IMR-90 (cell line): ENCODE results near the gene OR1K1. TPM values are rescaled to one million over a fixed set of nuclear protein-coding genes. Genes with fewer than 3 reads are reported as not detected.

Source experiments
- ATAC-seq: fragments of 200-7000 bp; cut with Tn5 transposase; 2 replicates; pipeline ENCODE4 v1.9.1; 2020; ENCODE audit warnings: low read depth, mild to moderate bottlenecking, moderate library complexity
- BruUV-seq: library from RNA; stranded (reverse); fragments of 400-500 nt; replicated peaks from 2 replicates; lab custom pipeline; 2021; lab: Mats Ljungman, UMichigan
- CTCF ChIA-PET: fragments of 300-600 bp; formaldehyde crosslinking; extraction: SDS; loops from one replicate; lab custom pipeline; 2021; ENCODE audit warnings: antibody characterized with exemption; lab: Yijun Ruan, JAX
- POLR2A ChIA-PET: fragments of 300-600 bp; sonication (Branson Sonifier 250); formaldehyde crosslinking; loops from one replicate; lab custom pipeline; 2022; ENCODE audit warnings: antibody characterized with exemption; ENCODE audit not compliant: unreplicated experiment; lab: Charles Lee
- DNase-seq: peaks from one replicate; pipeline ENCODE4 v3.0.0; 2013
- H2AFZ ChIP-seq: replicated peaks from 2 replicates; pipeline ENCODE3; 2013; ENCODE audit warnings: low read length, mild to moderate bottlenecking; ENCODE audit not compliant: poor library complexity
- H2AK5ac ChIP-seq: 2 replicates; pipeline ENCODE4 v1.6.1; 2013; ENCODE audit warnings: low read depth, low read length, inconsistent platforms
- H2AK9ac ChIP-seq: replicated peaks from 2 replicates; pipeline ENCODE3; 2013; ENCODE audit warnings: mild to moderate bottlenecking, low read depth, low read length, moderate library complexity; ENCODE audit not compliant: poor library complexity
- H2BK120ac ChIP-seq: 2 replicates; pipeline ENCODE4 v1.6.1; 2013; ENCODE audit warnings: low read depth, low read length, inconsistent platforms
- H2BK15ac ChIP-seq: 3 replicates; pipeline ENCODE4 v1.6.1; 2013; ENCODE audit warnings: low read depth, low read length, inconsistent platforms
- H2BK20ac ChIP-seq: 2 replicates; pipeline ENCODE4 v1.6.1; 2013; ENCODE audit warnings: low read depth, mild to moderate bottlenecking, inconsistent platforms, low read length, moderate library complexity
- H2BK5ac ChIP-seq: 2 replicates; pipeline ENCODE4 v1.6.1; 2013; ENCODE audit warnings: mild to moderate bottlenecking, low read depth, low read length, inconsistent platforms; ENCODE audit not compliant: poor library complexity, severe bottlenecking
- H3K14ac ChIP-seq: replicated peaks from 2 replicates; pipeline ENCODE4 v1.6.1; 2013; ENCODE audit warnings: low read depth, low read length, inconsistent platforms
- H3K18ac ChIP-seq: 2 replicates; pipeline ENCODE4 v1.6.1; 2013; ENCODE audit warnings: low read depth, low read length, control low read depth
- H3K23ac ChIP-seq: 2 replicates; pipeline ENCODE4 v1.6.1; 2013; ENCODE audit warnings: low read depth, low read length, inconsistent platforms
- H3K27ac ChIP-seq: 2 replicates; pipeline ENCODE4 v1.5.1; 2013; ENCODE audit warnings: mild to moderate bottlenecking, control low read depth, low read length; ENCODE audit not compliant: insufficient read depth
- H3K27me3 ChIP-seq: 2 replicates; pipeline ENCODE4 v1.6.1; 2013; ENCODE audit warnings: low read length; ENCODE audit not compliant: control insufficient read depth, insufficient read depth
- H3K36me3 ChIP-seq: 2 replicates; pipeline ENCODE4 v1.6.1; 2013; ENCODE audit warnings: low read length, mixed read lengths; ENCODE audit not compliant: control insufficient read depth, insufficient read depth
- H3K4ac ChIP-seq: 2 replicates; pipeline ENCODE4 v1.6.1; 2013; ENCODE audit warnings: low read depth, low read length, inconsistent platforms
- H3K4me1 ChIP-seq: 2 replicates; pipeline ENCODE4 v1.6.1; 2013; ENCODE audit warnings: low read length, mixed read lengths; ENCODE audit not compliant: control insufficient read depth, insufficient read depth
- H3K4me2 ChIP-seq: 2 replicates; pipeline ENCODE4 v1.6.1; 2013; ENCODE audit warnings: low read depth, mild to moderate bottlenecking, control low read depth, low read length, moderate library complexity
- H3K4me3 ChIP-seq: 2 replicates; pipeline ENCODE4 v1.5.1; 2013; ENCODE audit warnings: low read depth, mild to moderate bottlenecking, control low read depth, low read length, moderate library complexity; ENCODE audit not compliant: insufficient read depth
- H3K56ac ChIP-seq: 2 replicates; pipeline ENCODE4 v1.6.1; 2013; ENCODE audit warnings: low read length, inconsistent platforms; ENCODE audit not compliant: insufficient read depth; ENCODE audit errors: extremely low read depth
- H3K79me1 ChIP-seq, 2 experiments: 2 replicates each; pipeline ENCODE4 v1.6.1; 2013; ENCODE audit warnings: low read length in 2 of 2, inconsistent platforms in 1 of 2, low read depth in 1 of 2
- H3K9ac ChIP-seq: 2 replicates; pipeline ENCODE4 v1.6.1; 2013; ENCODE audit warnings: low read depth, low read length, control low read depth
- H3K9me1 ChIP-seq: 2 replicates; pipeline ENCODE4 v1.6.1; 2013; ENCODE audit warnings: low read length, inconsistent platforms; ENCODE audit not compliant: insufficient read depth
- H3K9me3 ChIP-seq: 2 replicates; pipeline ENCODE4 v1.6.1; 2013; ENCODE audit warnings: low read length; ENCODE audit not compliant: control insufficient read depth, insufficient read depth
- H4K20me1 ChIP-seq: 2 replicates; pipeline ENCODE4 v1.6.1; 2013; ENCODE audit warnings: low read length, inconsistent platforms; ENCODE audit not compliant: insufficient read depth
- H4K5ac ChIP-seq: 2 replicates; pipeline ENCODE4 v1.6.1; 2013; ENCODE audit warnings: mild to moderate bottlenecking, low read depth, low read length, control low read depth
- H4K8ac ChIP-seq, 2 experiments: 2 replicates each; pipeline ENCODE4 v1.6.1; 2013; ENCODE audit warnings: low read depth in 2 of 2, low read length in 2 of 2, control low read depth in 1 of 2, inconsistent platforms in 1 of 2
- H4K91ac ChIP-seq: 2 replicates; pipeline ENCODE4 v1.6.1; 2013; ENCODE audit warnings: low read depth, low read length, inconsistent platforms; ENCODE audit not compliant: insufficient read depth
- BHLHE40 ChIP-seq: fragments of 150-350 bp; IDR thresholded peaks from 2 replicates; pipeline ENCODE4 v1.6.1; 2016; ENCODE audit warnings: mild to moderate bottlenecking, low read depth, low read length
- CEBPB ChIP-seq: IDR thresholded peaks from 2 replicates; pipeline ENCODE4 v1.6.1; 2012; ENCODE audit warnings: low read depth, low read length, improper control_type of control experiment
- CHD1 ChIP-seq: IDR thresholded peaks from 2 replicates; pipeline ENCODE4 v1.6.1; 2012; ENCODE audit warnings: low read depth, low read length, improper control_type of control experiment
- CTCF ChIP-seq: conservative IDR thresholded peaks from 2 replicates; pipeline ENCODE4 v1.5.1; 2012; ENCODE audit warnings: mild to moderate bottlenecking, low read depth, low read length, improper control_type of control experiment
- ELK1 ChIP-seq: fragments of 150-350 bp; IDR thresholded peaks from 2 replicates; pipeline ENCODE4 v1.6.1; 2016; ENCODE audit warnings: low read depth, mild to moderate bottlenecking, low read length, moderate library complexity, borderline replicate concordance
- FOS ChIP-seq: fragments of 150-350 bp; IDR thresholded peaks from 2 replicates; pipeline ENCODE4 v1.6.1; 2016; ENCODE audit warnings: low read depth, low read length
- MAFK ChIP-seq: IDR thresholded peaks from 2 replicates; pipeline ENCODE4 v1.6.1; 2012; ENCODE audit warnings: low read depth, low read length, improper control_type of control experiment
- MAZ ChIP-seq: IDR thresholded peaks from 2 replicates; pipeline ENCODE4 v1.6.1; 2012; ENCODE audit warnings: low read depth, mild to moderate bottlenecking, low read length, improper control_type of control experiment, moderate library complexity, borderline replicate concordance
- MXI1 ChIP-seq: IDR thresholded peaks from 2 replicates; pipeline ENCODE4 v1.6.1; 2012; ENCODE audit warnings: low read depth, mild to moderate bottlenecking, low read length, moderate library complexity, borderline replicate concordance
- NFE2L2 ChIP-seq: fragments of 150-350 bp; IDR thresholded peaks from 2 replicates; pipeline ENCODE4 v1.6.1; 2016; ENCODE audit warnings: low read depth, mild to moderate bottlenecking, low read length
- POLR2A ChIP-seq: IDR thresholded peaks from 2 replicates; pipeline ENCODE4 v1.6.1; 2012; ENCODE audit warnings: mild to moderate bottlenecking, low read depth, low read length
- RAD21 ChIP-seq: IDR thresholded peaks from 2 replicates; pipeline ENCODE4 v1.6.1; 2012; ENCODE audit warnings: low read length, improper control_type of control experiment
- RCOR1 ChIP-seq: IDR thresholded peaks from 2 replicates; pipeline ENCODE4 v1.6.1; 2012; ENCODE audit warnings: mild to moderate bottlenecking, low read length, improper control_type of control experiment; ENCODE audit not compliant: insufficient replicate concordance
- RFX5 ChIP-seq: IDR thresholded peaks from 2 replicates; pipeline ENCODE4 v1.8.0; 2012; ENCODE audit warnings: low read depth, mild to moderate bottlenecking, low read length, moderate library complexity
- SMC3 ChIP-seq: fragments of 150-350 bp; IDR thresholded peaks from 2 replicates; pipeline ENCODE4 v1.6.1; 2016; ENCODE audit warnings: low read depth, mild to moderate bottlenecking, antibody characterized with exemption, low read length, moderate library complexity
- USF2 ChIP-seq: fragments of 150-350 bp; IDR thresholded peaks from 2 replicates; pipeline ENCODE4 v1.6.1; 2017; ENCODE audit warnings: mild to moderate bottlenecking, antibody characterized with exemption, low read length, low read depth
- WGBS, 2 experiments: methylation state at CpG; one replicate each; pipeline versions ENCODE4 v1.1.5 to v1.1.7; 2013; ENCODE audit warnings: missing lambda C conversion rate in 2 of 2; ENCODE audit not compliant: insufficient read length in 1 of 2; ENCODE audit errors: extremely low coverage in 2 of 2; 5-methylcytosine and 5-hydroxymethylcytosine counted together
- dilution Hi-C: fragments of 300-500 bp; cut with HindIII; formaldehyde crosslinking; loops from one replicate; pipeline ENCODE4 v1.14.3; 2018; ENCODE audit warnings: low sequenced_read_pairs; ENCODE audit not compliant: unreplicated experiment
- in situ Hi-C: fragments of 300-500 bp; cut with MboI; formaldehyde crosslinking; loops from 3 replicates; pipeline ENCODE4 v1.14.3; 2019; ENCODE audit warnings: low sequenced_read_pairs, inconsistent platforms, mixed read lengths
- intact Hi-C: fragments of 100-400 bp; cut with micrococcal nuclease; formaldehyde crosslinking; loops from 2 replicates; pipeline ENCODE4 v1.10.0; 2022
- polyA plus RNA-seq, 3 experiments: library from polyadenylated mRNA; depleted of rRNA; stranded (reverse); fragments of >200 nt; gene quantifications; 2 replicates each; pipeline ENCODE4 v1.2.3, GENCODE V29; 2012; ENCODE audit warnings: low replicate concordance in 1 of 3
- total RNA-seq: library from RNA; depleted of rRNA; stranded (reverse); fragments of >200 nt; gene quantifications from 2 replicates; pipeline ENCODE4 v1.2.3, GENCODE V29; 2012

Gene OR1K1
- total and polyA plus RNA-seq, 2 of the 4 experiments (the other 2 are of a cell fraction): not detected

- in situ Hi-C loops (no loop called here), dilution Hi-C loops (no loop called here), intact Hi-C loops (no loop called here)
- ATAC-seq (no peak), DNase-seq (no peak)
- POLR2A ChIA-PET: no interaction called here
- Histone ChIP-seq H3K9me1 (peaks cover 15% of the 10 kb centered on the region), H3K18ac (no peak within 1 kb of the TSS), H4K8ac (no peak within 1 kb of the TSS), H4K5ac (no peak within 1 kb of the TSS), H3K4ac (peak within 1 kb of the TSS; percentile 51; the same call in 1 of the 2 replicates), H4K20me1 (no peaks in the 10 kb centered on the region), H3K36me3 (no peaks in the 10 kb centered on the region), H3K4me3 (no peak within 1 kb of the TSS), H2BK5ac (no peak within 1 kb of the TSS), H2AK5ac (peak within 1 kb of the TSS; percentile 13; the same call in 1 of the 2 replicates), H3K79me1 (no peaks in the 10 kb centered on the region), H3K9ac (no peak within 1 kb of the TSS), H3K56ac (no peak within 1 kb of the TSS), H2BK20ac (peak within 1 kb of the TSS; percentile 74), H3K4me1 (peaks cover 13% of the 10 kb centered on the region), H3K23ac (no peak within 1 kb of the TSS), H3K27ac (no peak within 1 kb of the TSS), H3K14ac (no peak within 1 kb of the TSS), H3K27me3 (no peaks in the 10 kb centered on the region), H3K4me2 (no peak within 1 kb of the TSS), H2BK120ac (peak within 1 kb of the TSS; percentile 77), H4K91ac (peak within 1 kb of the TSS; percentile 60), H2AFZ (no peak within 1 kb of the TSS), H2AK9ac (no peak within 1 kb of the TSS), H2BK15ac (0 out of 3 replicates have a peak within 1 kb of the TSS, but pooled peaks have one; percentile 51), H3K9me3 (no peaks in the 10 kb centered on the region)
- 77% methylated on average over 7 of the region's 12 CpGs; no CpG with 5 or more reads in 1 of the 2 experiments for WGBS, 2 experiments
- TF ChIP-seq MAFK: no peak
- TF ChIP-seq SMC3: no peak
- TF ChIP-seq NFE2L2: no peak
- TF ChIP-seq RFX5: no peak
- TF ChIP-seq CEBPB: no peak
- TF ChIP-seq FOS: no peak
- TF ChIP-seq BHLHE40: no peak
- no peak for TF ChIP-seq CHD1
- no peak for TF ChIP-seq MXI1
- no peak for TF ChIP-seq POLR2A
- no peak for TF ChIP-seq USF2
- TF ChIP-seq RAD21: no peak
- TF ChIP-seq RCOR1: no peak
- no peak for TF ChIP-seq CTCF
- no peak for TF ChIP-seq MAZ
- no peak for TF ChIP-seq ELK1
- CTCF ChIA-PET: no interaction called here
- no TSS peak for BruUV-seq
Measured at GRCh38 chr9:122788831-122789230, 11.1 kb upstream of the OR1K1 start, which contains the start of gene OR5C1. Gene OR5C1 (plus strand): TSS chr9:122788933. CDS start chr9:122788933, 0 bp downstream.
